Measurements from ENCODE around the gene SPINT3.
"Not testable (repeated sequence)": the region's sequence is repeated elsewhere in the genome, so short reads cannot be mapped to it uniquely, and the experiment has no call there.

Gene SPINT3

DNA sequence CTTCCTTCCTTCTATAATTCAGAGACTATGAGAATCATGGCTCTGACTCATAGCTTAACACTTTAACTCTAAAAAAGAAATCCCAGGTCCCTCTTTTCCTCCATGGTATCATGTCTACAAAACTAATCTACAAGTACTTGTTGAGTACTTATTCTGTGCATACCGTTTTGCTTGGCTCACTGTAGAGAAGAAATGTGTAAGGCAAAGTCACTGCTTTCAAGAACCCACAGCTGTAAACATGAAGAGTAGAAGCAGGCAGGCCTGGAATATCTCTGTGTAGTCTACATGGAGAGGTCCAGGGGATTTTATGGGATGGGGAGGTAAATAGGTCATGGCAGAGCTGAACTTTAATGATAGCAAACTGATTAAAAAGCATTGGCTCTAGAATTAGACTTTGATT lies 13.8 kb downstream of the SPINT3 start:
- DNase-seq = no peak

DNA sequence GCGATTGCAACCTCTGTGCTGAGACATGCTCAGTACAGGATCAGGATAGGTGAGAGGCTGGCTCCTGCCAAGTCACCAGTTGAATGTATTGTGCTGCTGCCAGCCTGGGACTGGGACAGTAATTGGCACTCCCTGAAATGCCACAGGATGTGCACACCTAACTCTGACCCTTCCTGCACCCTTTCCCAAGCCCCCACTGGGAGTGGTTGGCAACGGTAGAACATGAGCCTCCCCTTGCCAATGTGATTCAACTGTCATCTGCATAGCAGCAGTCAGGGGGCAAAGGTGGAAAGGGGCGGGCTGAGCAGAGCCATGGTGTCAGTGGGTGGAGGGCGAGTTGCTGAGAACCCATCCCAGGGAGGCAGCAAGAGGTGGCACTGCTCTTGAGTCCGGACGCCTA lies 15.4 kb downstream of the SPINT3 start:
- no peak for DNase-seq

DNA sequence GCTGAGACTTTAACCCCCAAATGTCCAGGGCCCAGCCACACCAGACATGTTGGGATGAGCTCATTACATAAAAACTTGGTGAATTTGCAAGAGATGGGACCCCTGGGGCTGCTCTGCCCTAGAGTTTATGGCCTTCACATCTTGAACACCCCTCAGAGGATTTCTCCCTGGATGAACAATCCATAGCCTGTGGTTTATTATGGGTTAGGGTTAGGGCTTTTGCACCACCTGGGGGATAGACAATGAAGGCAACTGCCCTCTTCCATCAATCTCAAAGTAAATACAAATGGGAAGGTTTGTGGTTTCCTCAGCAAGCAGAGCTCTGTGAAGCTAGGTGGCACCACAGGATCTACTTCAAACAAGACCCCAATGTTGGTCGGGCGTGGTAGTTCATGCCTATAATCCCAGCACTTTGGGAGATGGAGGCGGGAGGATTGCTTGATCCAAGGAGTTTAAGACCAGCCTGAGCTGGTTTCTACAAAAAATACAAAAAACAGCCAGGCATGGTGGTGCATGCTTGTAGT lies 17.4 kb downstream of the SPINT3 start:
- no peak for DNase-seq

DNA sequence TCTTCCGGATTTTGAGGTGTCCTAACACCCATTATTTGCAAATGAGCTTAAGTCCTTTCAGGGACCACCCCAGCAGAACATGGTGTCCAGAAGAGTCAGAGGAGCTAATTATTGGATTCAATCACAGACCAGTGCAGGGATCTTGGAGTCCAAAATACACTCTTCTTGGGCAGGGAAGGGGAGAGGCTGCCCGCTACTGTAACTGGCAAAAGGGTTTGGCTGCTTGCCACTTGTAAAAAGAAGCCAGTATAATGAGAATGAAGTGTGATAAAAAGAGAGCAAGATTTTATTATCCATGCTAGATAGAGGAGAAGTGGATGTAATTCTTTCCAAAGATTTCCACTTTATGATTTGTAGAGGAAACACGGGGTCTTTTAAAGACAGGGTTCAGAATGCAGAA lies 19.3 kb downstream of the SPINT3 start:
- DNase-seq = no peak

DNA sequence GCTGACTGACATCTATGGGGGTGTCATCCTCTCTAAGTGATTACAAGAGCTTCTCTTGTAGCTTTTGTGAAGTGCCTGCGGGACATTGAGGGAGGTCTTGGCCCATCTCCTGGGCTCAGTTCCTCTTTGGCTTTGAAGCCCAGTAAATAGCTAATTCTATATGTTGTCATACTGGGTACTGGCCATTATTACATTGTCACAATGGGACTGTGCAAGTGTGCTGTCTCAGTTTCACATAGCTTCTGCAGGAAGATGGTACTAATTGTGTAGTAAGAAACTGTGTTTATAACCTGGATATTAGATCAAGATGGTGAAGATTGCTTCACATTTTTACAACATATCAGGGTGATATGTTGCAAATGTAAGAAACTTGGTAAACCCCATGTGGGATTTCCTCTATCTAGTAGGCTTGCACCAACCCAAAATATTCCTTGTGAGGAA lies 19.9 kb downstream of the SPINT3 start:
- DNase-seq = no peak

DNA sequence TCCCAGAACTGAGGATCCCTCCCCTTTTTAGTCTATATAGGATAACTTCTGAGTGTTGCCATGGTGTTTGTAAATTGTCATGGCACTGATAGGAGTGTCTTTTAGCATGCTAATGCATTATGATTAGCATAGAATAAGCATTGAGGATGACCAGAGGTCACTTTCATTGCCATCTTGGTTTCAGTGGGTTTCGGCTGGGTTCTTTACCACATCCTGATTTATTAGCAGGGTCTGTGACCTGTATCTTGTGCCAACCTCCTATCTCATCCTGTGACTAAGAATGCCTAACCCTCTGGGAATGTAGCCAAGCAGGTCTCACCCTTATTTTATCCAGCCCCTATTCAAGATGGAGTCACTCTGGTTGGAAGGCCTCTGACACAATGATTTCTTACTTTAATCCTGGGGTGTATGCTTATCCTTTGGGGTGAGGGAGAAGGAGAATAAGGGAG lies 26.3 kb downstream of the SPINT3 start:
- DNase-seq = no peak

DNA sequence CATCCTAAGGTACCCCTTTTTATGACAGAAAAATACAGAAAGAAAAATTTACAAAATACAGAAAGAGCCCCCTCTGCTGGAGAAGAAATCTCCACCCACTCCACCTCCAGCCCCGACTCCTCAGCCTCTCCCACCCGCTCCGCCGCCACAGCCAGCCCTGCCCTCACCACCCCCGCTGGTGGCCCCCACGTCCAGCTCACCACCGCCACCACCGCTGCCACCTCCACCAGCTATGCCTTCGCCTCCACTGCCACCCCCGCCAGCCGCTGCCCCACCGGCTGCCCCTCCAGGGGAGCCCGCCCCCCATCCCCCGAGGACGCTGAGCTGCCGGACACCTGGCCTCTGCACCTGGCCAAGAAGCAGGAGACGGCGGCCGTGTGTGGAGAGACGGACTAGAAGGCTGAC lies 28.2 kb downstream of the SPINT3 start:
- no peak for DNase-seq

DNA sequence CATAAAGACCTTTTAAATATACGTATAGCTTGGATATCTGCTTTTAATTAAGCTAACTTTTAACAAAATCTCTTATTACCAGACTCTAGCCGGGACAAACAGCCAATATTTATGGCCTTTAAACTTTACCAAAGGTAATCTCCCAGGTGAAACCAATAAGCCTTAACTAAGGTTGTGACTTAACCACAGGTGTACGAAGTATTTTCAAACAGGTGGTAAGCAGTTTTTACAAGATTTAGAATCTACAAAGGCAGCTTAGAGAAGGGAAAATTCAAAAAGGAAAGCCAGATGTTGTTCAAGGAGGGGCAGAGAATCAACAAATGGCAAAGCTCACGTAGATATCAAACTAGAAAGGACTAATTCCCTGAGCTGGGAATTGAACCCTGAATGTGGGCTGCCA lies 30.0 kb downstream of the SPINT3 start:
- no peak for DNase-seq

DNA sequence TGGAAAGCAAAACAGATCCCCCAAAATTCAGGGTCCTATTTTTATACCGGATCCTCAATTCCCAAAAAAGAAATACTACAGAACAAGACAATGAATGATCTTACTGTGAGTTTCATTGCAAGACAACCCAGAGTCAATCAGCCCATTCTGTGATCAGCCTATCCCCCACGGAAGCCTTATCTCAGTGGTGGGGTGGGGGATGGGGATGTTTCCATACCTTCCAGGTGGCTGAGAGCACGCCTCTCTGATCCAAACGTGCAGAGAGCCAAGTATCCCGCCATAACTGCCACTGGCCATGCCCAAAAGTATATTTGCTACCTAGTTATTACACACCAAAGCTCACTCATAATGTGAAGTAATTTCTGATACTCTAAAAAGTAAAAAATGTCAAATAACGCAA lies 30.7 kb downstream of the SPINT3 start:
- DNase-seq = no peak

DNA sequence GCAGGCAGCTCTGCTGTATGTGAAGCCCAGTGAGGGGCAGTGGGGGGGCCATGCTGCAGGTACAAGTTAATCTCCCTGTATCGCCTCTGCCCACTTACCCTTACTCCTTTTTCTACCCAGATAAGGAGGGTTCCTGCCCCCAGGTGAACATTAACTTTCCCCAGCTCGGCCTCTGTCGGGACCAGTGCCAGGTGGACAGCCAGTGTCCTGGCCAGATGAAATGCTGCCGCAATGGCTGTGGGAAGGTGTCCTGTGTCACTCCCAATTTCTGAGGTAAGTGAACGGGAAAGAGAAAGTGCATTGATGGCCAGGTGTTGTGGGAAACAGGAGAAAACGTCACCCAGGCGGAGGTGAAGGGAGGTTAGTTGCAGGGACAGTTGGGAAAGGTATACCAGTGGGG lies 35.6 kb downstream of the SPINT3 start:
- DNase-seq = no peak

DNA sequence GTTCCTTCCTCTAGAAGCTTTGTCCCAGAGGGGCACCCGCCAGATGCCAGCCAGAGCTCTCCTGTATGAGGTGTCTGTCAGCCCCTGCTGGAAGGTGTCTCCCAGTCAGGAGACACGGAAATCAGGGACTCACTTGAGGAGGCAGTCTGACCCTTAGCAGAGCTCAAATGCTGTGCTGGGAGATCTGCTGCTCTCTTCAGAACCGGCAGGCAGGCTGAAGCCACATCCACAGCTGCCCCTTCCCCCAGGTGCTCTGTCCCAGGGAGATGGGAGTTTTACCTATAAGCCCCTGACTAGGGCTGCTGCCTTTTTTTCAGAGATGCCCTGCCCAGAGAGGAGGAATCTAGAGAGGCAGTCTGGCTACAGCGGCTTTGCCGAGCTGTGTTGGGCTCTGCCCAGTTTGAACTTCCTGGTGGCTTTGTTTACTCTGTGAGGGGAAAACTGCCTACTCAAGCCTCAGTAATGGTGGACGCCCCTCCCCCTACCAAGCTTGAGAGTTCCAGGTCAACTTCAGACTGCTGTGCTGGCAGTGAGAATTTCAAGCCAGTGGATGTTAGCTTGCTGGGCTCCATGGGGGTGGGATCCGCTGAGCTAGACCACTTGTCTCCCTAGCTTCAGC lies 37.8 kb downstream of the SPINT3 start:
- not testable (repeated sequence) for DNase-seq

DNA sequence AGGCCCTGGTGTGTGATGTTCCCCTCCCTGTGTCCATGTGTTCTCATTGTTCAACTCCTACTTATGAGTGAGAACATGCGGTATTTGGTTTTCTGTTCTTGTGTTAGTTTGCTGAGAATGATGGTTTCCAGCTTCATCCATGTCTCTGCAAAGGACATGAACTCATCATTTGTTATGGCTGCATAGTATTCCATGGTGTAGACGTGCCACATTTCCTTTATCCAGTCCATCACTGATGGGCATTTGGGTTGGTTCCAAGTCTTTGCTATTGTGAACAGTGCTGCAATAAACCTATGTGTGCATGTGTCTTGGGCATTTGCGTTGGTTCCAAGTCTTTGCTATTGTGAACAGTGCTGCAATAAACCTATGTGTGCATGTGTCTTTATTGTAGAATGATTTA lies 43.1 kb downstream of the SPINT3 start:
- DNase-seq = not testable (repeated sequence)

DNA sequence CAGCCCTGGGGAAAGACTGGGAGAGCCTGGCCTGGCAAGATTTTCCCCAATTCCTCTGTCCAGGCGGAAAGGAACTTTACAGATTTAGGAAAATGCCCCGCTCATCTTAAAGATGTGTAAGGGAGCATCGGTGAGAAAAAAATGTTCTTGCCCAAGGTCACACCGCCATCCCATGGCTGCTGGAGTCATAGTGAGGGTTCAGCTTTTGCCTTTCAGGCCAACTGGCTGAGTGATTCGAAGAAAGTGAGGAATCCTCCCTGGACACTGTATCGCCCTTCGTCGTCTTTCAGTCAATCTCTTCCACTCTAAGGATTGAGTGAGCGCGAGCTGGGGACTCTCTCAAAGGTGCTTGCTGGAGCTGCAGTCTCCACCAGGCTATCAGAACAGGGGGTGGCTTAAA lies 44.5 kb downstream of the SPINT3 start:
- DNase-seq = no peak

DNA sequence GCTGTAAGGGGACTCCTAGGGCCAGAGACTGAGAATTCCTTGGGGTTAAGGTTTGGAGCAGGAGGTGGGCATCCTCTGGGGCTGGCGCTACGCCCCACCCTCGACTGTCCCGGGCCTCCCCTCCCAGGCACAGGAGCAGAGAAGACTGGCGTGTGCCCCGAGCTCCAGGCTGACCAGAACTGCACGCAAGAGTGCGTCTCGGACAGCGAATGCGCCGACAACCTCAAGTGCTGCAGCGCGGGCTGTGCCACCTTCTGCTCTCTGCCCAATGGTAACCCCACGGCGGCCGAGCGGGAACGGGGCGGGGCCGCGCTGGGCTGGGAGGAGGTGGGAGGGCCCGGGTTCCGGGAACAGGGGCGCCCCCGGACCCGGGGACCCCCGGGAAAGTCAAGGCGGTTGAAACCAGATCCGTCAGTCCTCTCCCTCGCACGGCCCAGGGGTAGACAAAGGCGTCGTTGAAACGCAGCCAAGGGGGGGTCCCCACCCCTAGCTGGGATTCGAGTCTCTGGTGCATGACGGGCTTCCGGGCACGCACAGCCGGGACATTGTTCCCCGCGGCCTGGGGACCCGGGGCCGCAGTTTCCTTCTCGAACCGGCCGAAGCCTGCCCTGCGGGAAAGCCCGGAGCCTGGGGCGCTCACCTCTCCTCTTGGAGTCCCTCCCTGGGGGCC lies 45.0 kb downstream of the SPINT3 start:
- no peak for DNase-seq

DNA sequence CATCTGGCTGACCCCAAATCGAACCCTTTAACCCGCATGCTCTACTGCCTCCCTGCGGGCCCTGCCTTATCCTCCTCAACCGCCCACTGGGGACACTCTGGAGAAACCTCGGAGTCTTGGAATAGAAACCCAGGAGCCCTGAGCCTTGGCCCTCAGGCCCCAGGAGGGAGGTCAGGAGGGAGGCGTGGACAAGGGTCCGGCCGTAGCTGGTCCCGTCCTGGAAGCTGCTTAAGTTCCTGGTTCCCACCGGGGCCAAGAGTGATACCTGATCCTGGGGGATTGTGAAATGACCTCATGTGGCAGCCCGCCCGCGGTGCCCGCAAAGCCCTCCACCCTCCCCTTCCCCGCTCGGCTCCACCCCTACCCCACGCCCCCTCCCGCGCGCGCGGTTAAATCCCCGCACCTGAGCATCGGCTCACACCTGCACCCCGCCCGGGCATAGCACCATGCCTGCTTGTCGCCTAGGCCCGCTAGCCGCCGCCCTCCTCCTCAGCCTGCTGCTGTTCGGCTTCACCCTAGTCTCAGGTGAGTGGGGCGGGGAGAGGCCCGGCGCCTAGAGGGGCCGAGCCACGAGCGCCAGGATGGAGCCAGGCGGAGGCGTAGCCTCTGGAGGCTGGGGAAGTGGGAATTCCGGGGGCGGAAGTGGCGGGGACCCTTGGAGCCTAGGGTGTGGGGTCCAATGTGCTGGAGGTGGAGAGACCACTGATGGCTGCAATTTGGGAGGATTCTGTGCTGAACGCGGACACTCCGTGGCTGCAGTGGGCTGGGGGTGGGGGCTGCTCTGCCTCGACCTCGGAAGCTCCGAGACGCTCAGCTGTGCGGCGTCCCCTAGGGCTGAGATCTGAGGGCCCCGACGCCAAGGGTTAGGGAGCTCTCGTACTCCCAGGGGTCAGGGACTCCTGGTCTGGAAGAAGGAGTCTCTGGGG lies 45.8 kb downstream of the SPINT3 start, which contains the start of gene WFDC2:
WFDC2 (plus strand) TSS at position 418 of the 926 bp plus-strand sequence; CDS start at position 447, 29 bp downstream.
- DNase-seq = no peak

DNA sequence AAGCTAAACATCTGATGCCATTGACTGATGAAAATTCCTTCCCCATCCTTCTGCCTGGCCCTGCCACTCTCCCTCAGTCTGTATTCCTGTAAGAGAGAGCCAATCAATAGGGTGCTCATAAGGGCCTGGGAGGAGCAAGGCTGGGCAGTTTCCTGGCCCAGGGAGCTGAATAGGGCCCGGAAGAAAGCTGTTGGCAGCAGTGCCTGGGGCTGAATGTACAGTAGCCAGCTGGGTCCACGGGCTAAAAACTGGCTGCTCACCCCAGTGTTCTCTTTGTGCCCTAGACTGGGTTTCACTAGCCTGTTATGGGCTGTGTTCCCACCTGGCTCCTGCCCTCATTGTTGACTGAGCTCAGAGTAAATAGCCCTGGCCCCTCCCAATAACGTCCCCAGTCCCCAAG lies 47.6 kb downstream of the SPINT3 start:
- no peak for DNase-seq

DNA sequence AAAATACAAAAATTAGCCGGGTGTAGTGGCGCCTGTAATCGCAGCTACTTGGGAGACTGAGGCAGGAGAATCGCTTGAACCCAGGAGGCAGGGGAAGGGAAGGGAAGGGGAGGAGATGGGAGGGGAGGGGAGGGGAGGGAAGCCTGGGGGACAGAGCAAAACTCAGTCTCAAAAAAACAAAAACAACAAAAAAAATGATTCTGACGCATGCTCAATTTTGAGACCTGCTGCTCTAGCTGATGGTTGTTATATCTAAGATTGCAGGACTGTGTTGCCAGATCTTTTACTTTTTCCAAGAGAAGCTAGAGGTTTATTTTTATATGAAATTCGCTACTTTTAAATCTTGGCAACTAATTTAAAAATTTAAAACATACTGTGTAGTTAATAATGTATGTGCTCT lies 48.2 kb downstream of the SPINT3 start:
- DNase-seq = no peak

DNA sequence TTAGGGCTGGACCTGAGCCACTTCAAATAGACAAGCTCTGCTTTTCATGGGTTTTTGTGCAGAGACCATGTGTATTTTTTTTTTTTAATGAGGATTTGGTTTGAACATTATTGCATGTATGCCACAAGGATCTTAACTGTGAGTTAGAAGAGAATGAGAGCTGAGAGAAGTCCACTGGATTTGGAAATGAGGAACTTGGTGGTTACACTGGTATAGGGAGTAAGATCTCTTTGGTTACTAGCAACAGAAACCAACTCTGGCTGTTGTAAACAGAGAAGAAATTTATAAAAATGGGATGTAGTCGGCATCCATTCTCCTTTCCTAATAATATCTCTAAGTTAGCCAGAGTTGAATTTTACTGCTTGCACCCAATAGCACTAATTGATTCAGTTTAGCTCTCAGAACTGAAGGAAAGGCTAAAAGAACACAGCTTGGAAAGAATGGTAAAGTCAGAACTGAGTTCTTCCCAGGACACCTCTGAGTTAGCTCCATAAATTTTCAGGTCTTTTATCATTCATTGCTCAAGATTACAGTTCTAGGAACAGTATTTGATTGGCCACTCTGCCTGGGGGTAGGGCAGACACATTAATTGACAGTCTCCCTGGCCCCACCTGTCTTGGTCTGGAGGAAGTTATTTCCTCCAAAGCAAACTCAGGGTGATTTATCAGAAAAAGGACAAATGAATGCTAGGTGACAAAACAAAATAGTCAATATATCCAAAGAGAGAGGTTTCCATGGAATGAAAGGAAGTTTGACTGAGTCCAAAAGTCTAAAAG lies 49.7 kb downstream of the SPINT3 start:
- no peak for DNase-seq

DNA sequence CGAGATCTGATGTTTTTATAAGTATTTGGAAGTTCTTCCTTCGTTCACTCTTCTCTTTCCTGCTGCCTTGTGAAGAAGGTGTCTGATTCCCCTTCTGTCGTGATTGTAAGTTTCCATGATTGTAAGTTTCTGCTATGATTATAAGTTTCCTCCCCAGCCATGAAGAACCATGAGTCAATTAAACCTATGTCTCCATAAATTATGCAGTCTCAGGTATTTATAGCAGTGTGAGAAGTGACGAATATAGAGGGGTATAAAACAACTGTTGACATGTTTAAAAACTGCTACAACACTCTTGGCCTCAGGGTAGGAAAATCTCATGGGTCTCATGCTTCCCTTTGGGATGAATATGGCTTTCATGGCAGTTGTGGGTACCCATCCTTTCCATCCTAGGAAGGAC lies 51.7 kb downstream of the SPINT3 start:
- no peak for DNase-seq

DNA sequence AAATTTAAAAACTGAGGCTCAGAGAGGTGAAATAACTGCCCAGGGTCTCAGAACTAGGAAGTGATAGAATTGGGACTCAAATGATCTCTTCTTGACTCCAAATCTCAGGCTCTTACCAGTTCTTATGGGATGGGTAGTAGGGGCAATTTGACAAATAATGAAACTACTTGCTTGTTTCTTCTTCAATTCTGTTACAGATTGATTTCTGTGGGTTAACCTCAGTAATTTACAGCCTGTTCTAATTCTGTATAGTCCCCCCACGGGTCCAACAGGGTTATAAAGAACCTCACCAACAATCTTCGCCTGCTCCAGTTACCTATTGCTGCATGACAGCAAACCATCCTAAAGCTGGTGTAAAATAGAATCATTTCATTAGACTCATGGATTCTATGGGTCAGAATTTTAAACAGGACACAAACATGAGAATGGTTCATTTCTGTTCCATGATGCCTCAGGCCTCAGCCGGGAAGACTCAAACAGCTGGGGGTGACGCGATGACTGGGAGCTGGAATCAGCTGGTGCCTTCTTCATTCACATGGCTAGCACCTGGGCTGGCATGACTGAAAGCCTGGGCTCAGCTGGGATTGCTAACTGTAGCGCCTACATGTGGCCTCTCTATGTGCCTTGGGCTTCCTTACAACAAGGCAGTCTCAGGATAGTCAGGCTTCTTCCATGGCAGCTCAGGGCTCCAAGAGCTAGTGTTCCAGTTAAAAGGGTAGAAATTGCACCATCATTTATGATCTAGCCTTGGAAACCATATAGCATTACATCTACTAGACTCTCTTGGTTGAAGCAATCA lies 52.5 kb downstream of the SPINT3 start:
- no peak for DNase-seq
